Heart left ventricle (tissue), 13 donors: ENCODE measurements around the gene ZBTB40.

ENCODE experiments used
- POLR2A ChIP-seq, 2 donors: fragments of 450-650 bp; IDR thresholded peaks; one replicate each; pipeline ENCODE4 v1.6.1; 2017; ENCODE audit warnings: antibody characterized with exemption in 2 of 2, mild to moderate bottlenecking in 2 of 2, moderate library complexity in 2 of 2
- TF ChIP-seq, protein P1 (sequence below), 12 donors: fragments of 200-600 bp; sonication (generic) in 4 of 12; IDR thresholded peaks; one replicate each; pipeline versions ENCODE4 v1.5.0 to v1.8.0; 2018 to 2022; ENCODE audit warnings: antibody characterized with exemption in 12 of 12, mild to moderate bottlenecking in 5 of 12
- donor health status: ischemic (EF 13 %, LVEDD 7.1; RV severe dilation, severe dysfunction).
- donor health status: DM: no; HTN: yes; CAD: no.
- donor health status: DM: no; HTN: no; CAD: no.
- donor health status: ischemic (EF 25% LVEDD 6.9; RV normal size, moderate dysfunction).
- donor health status: ischemic (EF 25% LVEDD 5.7; RV mildly dilated, moderate dysfunction).
- donor health status: ischemic (EF 35%, LVEDD 5.7; RV mildly dilated, moderate dysfunction).
- donor health status: nonischemic (EF 11% LVEDD 7.7; RV severe dilation, severe dysfunction).
- donor health status: DM: yes; HTN: yes; CAD: no.
- donor health status: PGD.
- donor health status: ischemic (EF 29% LVEDD 5.4; RV normal size, mild dysfunction).
- donor health status: nonischemic (EF 23%, LVEDD 6.1; RV moderate dilation, normal function).

DNA sequence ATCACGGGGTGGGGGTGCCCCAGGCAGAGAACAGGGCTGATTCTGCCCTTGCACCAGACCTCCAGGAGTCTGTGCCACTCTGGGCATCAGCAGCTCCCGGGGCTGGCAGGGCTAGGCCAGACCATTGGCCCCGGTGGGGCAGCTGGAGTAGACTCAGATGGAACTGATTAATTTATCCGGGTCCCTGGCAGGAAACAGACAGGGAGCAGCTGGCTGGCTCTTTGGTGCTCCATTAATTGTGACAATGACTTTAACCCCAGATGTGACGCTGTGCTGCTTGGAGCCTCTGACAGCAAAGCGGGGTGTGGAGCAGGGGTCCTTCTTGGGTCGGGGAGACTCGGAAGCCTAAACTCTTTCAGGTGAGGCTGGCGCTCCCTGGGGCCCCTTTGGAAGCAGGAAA, 121.2 kb downstream of the ZBTB40 start:
- TF ChIP-seq, protein P1, sequence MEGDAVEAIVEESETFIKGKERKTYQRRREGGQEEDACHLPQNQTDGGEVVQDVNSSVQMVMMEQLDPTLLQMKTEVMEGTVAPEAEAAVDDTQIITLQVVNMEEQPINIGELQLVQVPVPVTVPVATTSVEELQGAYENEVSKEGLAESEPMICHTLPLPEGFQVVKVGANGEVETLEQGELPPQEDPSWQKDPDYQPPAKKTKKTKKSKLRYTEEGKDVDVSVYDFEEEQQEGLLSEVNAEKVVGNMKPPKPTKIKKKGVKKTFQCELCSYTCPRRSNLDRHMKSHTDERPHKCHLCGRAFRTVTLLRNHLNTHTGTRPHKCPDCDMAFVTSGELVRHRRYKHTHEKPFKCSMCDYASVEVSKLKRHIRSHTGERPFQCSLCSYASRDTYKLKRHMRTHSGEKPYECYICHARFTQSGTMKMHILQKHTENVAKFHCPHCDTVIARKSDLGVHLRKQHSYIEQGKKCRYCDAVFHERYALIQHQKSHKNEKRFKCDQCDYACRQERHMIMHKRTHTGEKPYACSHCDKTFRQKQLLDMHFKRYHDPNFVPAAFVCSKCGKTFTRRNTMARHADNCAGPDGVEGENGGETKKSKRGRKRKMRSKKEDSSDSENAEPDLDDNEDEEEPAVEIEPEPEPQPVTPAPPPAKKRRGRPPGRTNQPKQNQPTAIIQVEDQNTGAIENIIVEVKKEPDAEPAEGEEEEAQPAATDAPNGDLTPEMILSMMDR (IDR thresholded peaks at IDR 0.05), result no peak
- no peak for TF ChIP-seq POLR2A (IDR thresholded peaks at IDR 0.05)
